ENCODE measurements around the gene ATP8A2.

The ATP8A2 gene

GRCh38 chr13:25752957-25753551 is 381.3 kb downstream of the ATP8A2 start:
- peak; percentile 76 for DNase-seq
- H4K20me1 ChIP-seq (ENCODE audit: insufficient read depth, low read length), result no peaks in the 10 kb centered on the region
- no peak overlapping the region for H3K9ac ChIP-seq (ENCODE audit: low read length)
- H3K27ac ChIP-seq (ENCODE audit: low read length), result peak overlapping the region; percentile 49; the same call in 1 of the 2 replicates
- H3K79me2 ChIP-seq (ENCODE audit: low read length), result no peaks in the 10 kb centered on the region
- no peak overlapping the region for H3K4me3 ChIP-seq (ENCODE audit: low read length)
- no peaks in the 10 kb centered on the region for H3K36me3 ChIP-seq (replicated peaks; ENCODE audit: insufficient read depth, low read length)
- H3K9me2 ChIP-seq (replicated peaks; ENCODE audit: insufficient read depth, low read length), result no peaks in the 10 kb centered on the region
- H3K4me2 ChIP-seq (ENCODE audit: low read depth, low read length), result peak overlapping the region; percentile 27; the same call in 1 of the 2 replicates
- H3K9me3 ChIP-seq (replicated peaks; ENCODE audit: insufficient read depth, low read length), result no peaks in the 10 kb centered on the region
- no peaks in the 10 kb centered on the region for H3K27me3 ChIP-seq (replicated peaks; ENCODE audit: insufficient read depth, low read length)
- H2AFZ ChIP-seq (ENCODE audit: low read length), result peak overlapping the region; percentile 58
- peaks cover 14% of the 10 kb centered on the region for H3K4me1 ChIP-seq (ENCODE audit: low read length)
- TF ChIP-seq CTCF (IDR thresholded peaks at IDR 0.05; ENCODE audit: low read length) (no peak), EZH2phosphoT487 (IDR thresholded peaks at IDR 0.05; ENCODE audit: low read length) (no peak), EZH2 (optimal IDR thresholded peaks at IDR 0.05; ENCODE audit: low read depth, low read length) (no peak)
- H3F3A ChIP-seq (ENCODE audit: insufficient read depth, low read length), result no peaks in the 10 kb centered on the region

- no peak for TF ChIP-seq CTCF (IDR thresholded peaks at IDR 0.05; ENCODE audit: low read length)
- no peak for TF ChIP-seq EZH2phosphoT487 (IDR thresholded peaks at IDR 0.05; ENCODE audit: low read length)
- no peak for TF ChIP-seq EZH2 (optimal IDR thresholded peaks at IDR 0.05; ENCODE audit: low read depth, low read length)
- no peaks in the 10 kb centered on the region for H3K36me3 ChIP-seq (replicated peaks; ENCODE audit: insufficient read depth, low read length)
- no peaks in the 10 kb centered on the region for H3K79me2 ChIP-seq (ENCODE audit: low read length)
- no peak overlapping the region for H3K4me3 ChIP-seq (ENCODE audit: low read length)
- H3F3A ChIP-seq (ENCODE audit: insufficient read depth, low read length), result no peaks in the 10 kb centered on the region
- no peaks in the 10 kb centered on the region for H3K27me3 ChIP-seq (replicated peaks; ENCODE audit: insufficient read depth, low read length)
- H3K9me3 ChIP-seq (replicated peaks; ENCODE audit: insufficient read depth, low read length), result no peaks in the 10 kb centered on the region
- H2AFZ ChIP-seq (ENCODE audit: low read length), result no peak overlapping the region
- no peak for DNase-seq
- H3K4me1 ChIP-seq (ENCODE audit: low read length), result peaks cover 14% of the 10 kb centered on the region
- H3K4me2 ChIP-seq (ENCODE audit: low read depth, low read length), result no peak overlapping the region; the same call in 1 of the 2 replicates
- no peak overlapping the region for H3K9ac ChIP-seq (ENCODE audit: low read length)
- no peaks in the 10 kb centered on the region for H3K9me2 ChIP-seq (replicated peaks; ENCODE audit: insufficient read depth, low read length)
- no peak overlapping the region for H3K27ac ChIP-seq (ENCODE audit: low read length)
- H4K20me1 ChIP-seq (ENCODE audit: insufficient read depth, low read length), result no peaks in the 10 kb centered on the region
Observed at GRCh38 chr13:25753976-25754375, 382.2 kb downstream of the ATP8A2 start.

- Histone ChIP-seq H3K79me2 (ENCODE audit: low read length) (no peaks in the 10 kb centered on the region), H3K4me1 (ENCODE audit: low read length) (peaks cover 14% of the 10 kb centered on the region), H3K9me2 (replicated peaks; ENCODE audit: insufficient read depth, low read length) (no peaks in the 10 kb centered on the region), H3F3A (ENCODE audit: insufficient read depth, low read length) (no peaks in the 10 kb centered on the region), H3K4me2 (ENCODE audit: low read depth, low read length) (no peak overlapping the region), H2AFZ (ENCODE audit: low read length) (no peak overlapping the region), H3K9ac (ENCODE audit: low read length) (no peak overlapping the region), H3K4me3 (ENCODE audit: low read length) (no peak overlapping the region), H3K9me3 (replicated peaks; ENCODE audit: insufficient read depth, low read length) (no peaks in the 10 kb centered on the region), H4K20me1 (ENCODE audit: insufficient read depth, low read length) (no peaks in the 10 kb centered on the region), H3K27ac (ENCODE audit: low read length) (no peak overlapping the region), H3K27me3 (replicated peaks; ENCODE audit: insufficient read depth, low read length) (no peaks in the 10 kb centered on the region), H3K36me3 (replicated peaks; ENCODE audit: insufficient read depth, low read length) (no peaks in the 10 kb centered on the region)
- no peak for DNase-seq
- TF ChIP-seq EZH2phosphoT487 (IDR thresholded peaks at IDR 0.05; ENCODE audit: low read length) (no peak), CTCF (IDR thresholded peaks at IDR 0.05; ENCODE audit: low read length) (no peak), EZH2 (optimal IDR thresholded peaks at IDR 0.05; ENCODE audit: low read depth, low read length) (no peak)
Observed at GRCh38 chr13:25756251-25756650, 384.5 kb downstream of the ATP8A2 start.

All from MM.1S (cell line).